HG03135 (cell line): ENCODE measurements around the gene INSR.
"Not testable (repeated sequence)": the region's sequence is repeated elsewhere in the genome, so short reads cannot be mapped to it uniquely, and the experiment has no call there.

Source experiments
- ATAC-seq: cut with Tn5 transposase; IDR thresholded peaks from one replicate; pipeline ENCODE4 v1.9.1; 2021; ENCODE audit warnings: mild to moderate bottlenecking, moderate library complexity; ENCODE audit not compliant: unreplicated experiment

The INSR gene

GRCh38 chr19:7258041-7258839 is 36.0 kb downstream of the INSR start:
- ATAC-seq: no peak

- no peak for ATAC-seq
Observed at GRCh38 chr19:7257148-7258040, 36.8 kb downstream of the INSR start.

- ATAC-seq: no peak
Observed at GRCh38 chr19:7255631-7256030, 38.6 kb downstream of the INSR start.

GRCh38 chr19:7255119-7255518 is 39.1 kb downstream of the INSR start:
- no peak for ATAC-seq

GRCh38 chr19:7254590-7254989 is 39.6 kb downstream of the INSR start:
- no peak for ATAC-seq

GRCh38 chr19:7252364-7252763 is 41.9 kb downstream of the INSR start:
- no peak for ATAC-seq

GRCh38 chr19:7251494-7251893 is 42.7 kb downstream of the INSR start:
- no peak for ATAC-seq

- no peak for ATAC-seq
Observed at GRCh38 chr19:7250951-7251350, 43.3 kb downstream of the INSR start.

- no peak for ATAC-seq
Observed at GRCh38 chr19:7250057-7250596, 44.1 kb downstream of the INSR start.

- no peak for ATAC-seq
Observed at GRCh38 chr19:7247155-7247554, 47.1 kb downstream of the INSR start.

- ATAC-seq: no peak
Observed at GRCh38 chr19:7246601-7247000, 47.6 kb downstream of the INSR start.

GRCh38 chr19:7242601-7243258 is 51.5 kb downstream of the INSR start:
- no peak for ATAC-seq

- ATAC-seq: no peak
Observed at GRCh38 chr19:7238051-7238450, 56.2 kb downstream of the INSR start.

GRCh38 chr19:7236153-7236552 is 58.1 kb downstream of the INSR start:
- ATAC-seq: no peak

- no peak for ATAC-seq
Observed at GRCh38 chr19:7230826-7231225, 63.4 kb downstream of the INSR start.

GRCh38 chr19:7229735-7230134 is 64.5 kb downstream of the INSR start:
- no peak for ATAC-seq

- no peak for ATAC-seq
Observed at GRCh38 chr19:7228935-7229541, 65.2 kb downstream of the INSR start.

GRCh38 chr19:7227735-7228134 is 66.5 kb downstream of the INSR start:
- no peak for ATAC-seq

- not testable (repeated sequence) for ATAC-seq
Observed at GRCh38 chr19:7227149-7227548, 67.1 kb downstream of the INSR start.

GRCh38 chr19:7226739-7227138 is 67.5 kb downstream of the INSR start:
- no peak for ATAC-seq

GRCh38 chr19:7225741-7226140 is 68.5 kb downstream of the INSR start:
- no peak for ATAC-seq
